NCI-H226 (cell line): ENCODE results near the gene PTPRQ.
"Not testable (repeated sequence)": the region's sequence is repeated elsewhere in the genome, so short reads cannot be mapped to it uniquely, and the experiment has no call there.

ENCODE experiments used
- DNase-seq: peaks from one replicate; pipeline ENCODE4 v3.0.0-alpha.2; 2015

Gene PTPRQ, protein sequence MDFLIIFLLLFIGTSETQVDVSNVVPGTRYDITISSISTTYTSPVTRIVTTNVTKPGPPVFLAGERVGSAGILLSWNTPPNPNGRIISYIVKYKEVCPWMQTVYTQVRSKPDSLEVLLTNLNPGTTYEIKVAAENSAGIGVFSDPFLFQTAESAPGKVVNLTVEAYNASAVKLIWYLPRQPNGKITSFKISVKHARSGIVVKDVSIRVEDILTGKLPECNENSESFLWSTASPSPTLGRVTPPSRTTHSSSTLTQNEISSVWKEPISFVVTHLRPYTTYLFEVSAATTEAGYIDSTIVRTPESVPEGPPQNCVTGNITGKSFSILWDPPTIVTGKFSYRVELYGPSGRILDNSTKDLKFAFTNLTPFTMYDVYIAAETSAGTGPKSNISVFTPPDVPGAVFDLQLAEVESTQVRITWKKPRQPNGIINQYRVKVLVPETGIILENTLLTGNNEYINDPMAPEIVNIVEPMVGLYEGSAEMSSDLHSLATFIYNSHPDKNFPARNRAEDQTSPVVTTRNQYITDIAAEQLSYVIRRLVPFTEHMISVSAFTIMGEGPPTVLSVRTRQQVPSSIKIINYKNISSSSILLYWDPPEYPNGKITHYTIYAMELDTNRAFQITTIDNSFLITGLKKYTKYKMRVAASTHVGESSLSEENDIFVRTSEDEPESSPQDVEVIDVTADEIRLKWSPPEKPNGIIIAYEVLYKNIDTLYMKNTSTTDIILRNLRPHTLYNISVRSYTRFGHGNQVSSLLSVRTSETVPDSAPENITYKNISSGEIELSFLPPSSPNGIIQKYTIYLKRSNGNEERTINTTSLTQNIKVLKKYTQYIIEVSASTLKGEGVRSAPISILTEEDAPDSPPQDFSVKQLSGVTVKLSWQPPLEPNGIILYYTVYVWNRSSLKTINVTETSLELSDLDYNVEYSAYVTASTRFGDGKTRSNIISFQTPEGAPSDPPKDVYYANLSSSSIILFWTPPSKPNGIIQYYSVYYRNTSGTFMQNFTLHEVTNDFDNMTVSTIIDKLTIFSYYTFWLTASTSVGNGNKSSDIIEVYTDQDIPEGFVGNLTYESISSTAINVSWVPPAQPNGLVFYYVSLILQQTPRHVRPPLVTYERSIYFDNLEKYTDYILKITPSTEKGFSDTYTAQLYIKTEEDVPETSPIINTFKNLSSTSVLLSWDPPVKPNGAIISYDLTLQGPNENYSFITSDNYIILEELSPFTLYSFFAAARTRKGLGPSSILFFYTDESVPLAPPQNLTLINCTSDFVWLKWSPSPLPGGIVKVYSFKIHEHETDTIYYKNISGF (N-terminal part only)

DNA sequence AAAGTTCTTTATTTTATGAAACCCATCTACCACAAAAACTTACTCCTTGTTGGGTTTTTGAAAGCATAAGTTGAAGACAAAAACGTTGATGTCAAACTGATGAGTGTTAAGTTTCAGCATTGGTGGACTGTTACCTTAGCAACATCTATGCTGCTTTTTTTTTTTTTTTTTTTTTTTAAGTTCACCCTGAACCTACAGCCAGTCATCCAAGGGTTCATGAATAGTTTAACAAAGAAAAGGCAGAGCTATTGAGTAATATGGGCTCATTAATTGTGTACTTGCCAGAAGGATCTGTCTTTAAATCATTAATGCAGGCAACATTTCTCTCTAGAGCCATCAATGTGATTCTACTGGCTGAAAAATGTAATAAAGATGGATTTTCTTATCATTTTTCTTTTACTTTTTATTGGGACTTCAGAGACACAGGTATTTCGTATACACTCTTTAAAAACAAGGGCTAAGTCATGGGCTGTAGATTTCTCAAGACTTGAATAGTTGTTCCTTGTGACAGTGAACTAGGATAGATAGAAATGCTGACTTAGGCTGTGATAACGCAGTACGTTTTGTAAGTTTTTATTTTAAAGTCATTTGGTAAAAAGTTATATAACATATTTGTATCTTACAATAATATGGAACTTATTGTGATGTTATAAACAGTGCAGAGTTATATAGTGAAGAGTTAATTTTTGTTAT lies at the start of gene PTPRQ:
PTPRQ (plus strand) TSS at position 262 of the 693 bp plus-strand sequence; CDS start at position 373, 111 bp downstream.
- DNase-seq, result peak; percentile 14

GRCh38 chr12:80400571-80400991 lies 43.5 kb upstream of the PTPRQ start:
- DNase-seq, result no peak

DNA sequence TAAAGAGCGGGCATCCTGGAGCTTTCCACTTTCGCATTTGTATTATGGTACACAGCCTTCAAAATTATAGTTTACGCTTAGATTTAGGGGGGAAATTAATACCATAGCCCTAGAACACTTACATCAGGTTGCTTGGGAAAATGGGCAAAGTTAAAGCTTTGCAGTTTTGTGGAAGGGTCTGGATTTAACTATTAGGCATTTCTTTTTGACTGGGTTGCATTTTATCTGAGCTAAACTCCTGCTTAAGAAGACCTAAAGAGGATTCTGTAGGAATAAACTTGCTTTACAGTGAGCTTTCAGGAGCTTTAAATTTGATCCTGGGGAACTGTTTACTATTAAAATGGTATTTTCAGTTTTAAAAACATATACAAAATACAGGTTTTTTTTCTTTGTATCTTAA lies 42.8 kb upstream of the PTPRQ start:
- DNase-seq, result no peak

GRCh38 chr12:80404629-80405028 lies 39.4 kb upstream of the PTPRQ start:
- no peak for DNase-seq

DNA sequence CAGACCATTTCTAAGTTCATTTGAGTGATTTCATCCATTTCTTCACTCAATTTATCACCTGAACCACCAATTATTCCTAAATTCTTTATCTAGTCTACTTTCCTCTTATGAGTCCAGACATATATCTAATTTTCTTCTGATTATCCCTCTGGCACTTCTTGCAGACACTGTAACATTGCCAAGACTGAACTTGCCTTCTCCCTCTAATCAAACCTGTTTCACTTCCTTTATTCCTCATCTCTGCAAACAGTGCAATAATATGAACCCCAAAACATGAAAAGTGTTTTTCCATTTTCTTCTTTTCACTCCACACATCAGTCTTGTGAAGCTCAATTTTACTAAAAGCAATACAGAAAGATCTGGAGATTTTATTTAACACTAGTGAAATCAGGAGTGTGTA lies 37.8 kb upstream of the PTPRQ start:
- no peak for DNase-seq

GRCh38 chr12:80411787-80412186 lies 32.2 kb upstream of the PTPRQ start:
- DNase-seq, result no peak

- peak; percentile 23 for DNase-seq
These were observed 31.6 kb upstream of the PTPRQ start for GRCh38 chr12:80412343-80412953.

GRCh38 chr12:80413462-80413861 lies 30.6 kb upstream of the PTPRQ start:
- no peak for DNase-seq

GRCh38 chr12:80415466-80415865 lies 28.6 kb upstream of the PTPRQ start:
- DNase-seq, result no peak

GRCh38 chr12:80419644-80420043 lies 24.4 kb upstream of the PTPRQ start:
- DNase-seq, result no peak

DNA sequence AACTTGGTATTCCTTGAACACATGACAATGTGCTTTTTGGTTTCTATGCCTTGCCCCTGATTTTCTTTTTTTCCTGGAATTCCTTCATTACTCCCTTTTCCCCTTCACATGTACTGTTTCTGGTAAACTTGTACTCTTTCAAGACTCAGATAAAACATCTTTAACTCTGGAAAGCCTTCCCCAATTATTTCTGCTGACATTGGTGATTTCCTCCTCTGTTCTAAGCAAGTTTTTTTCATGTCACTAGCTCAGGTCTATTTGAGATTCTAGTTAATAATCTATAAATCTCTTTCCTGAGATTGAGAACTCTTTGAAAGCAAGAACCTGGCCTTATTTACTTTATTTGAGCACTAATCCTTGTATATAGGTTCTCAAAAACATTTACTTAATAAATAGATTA lies 24.0 kb upstream of the PTPRQ start:
- DNase-seq, result no peak

- peak; percentile 58 for DNase-seq
These were observed 21.5 kb upstream of the PTPRQ start for GRCh38 chr12:80422550-80422949.

DNA sequence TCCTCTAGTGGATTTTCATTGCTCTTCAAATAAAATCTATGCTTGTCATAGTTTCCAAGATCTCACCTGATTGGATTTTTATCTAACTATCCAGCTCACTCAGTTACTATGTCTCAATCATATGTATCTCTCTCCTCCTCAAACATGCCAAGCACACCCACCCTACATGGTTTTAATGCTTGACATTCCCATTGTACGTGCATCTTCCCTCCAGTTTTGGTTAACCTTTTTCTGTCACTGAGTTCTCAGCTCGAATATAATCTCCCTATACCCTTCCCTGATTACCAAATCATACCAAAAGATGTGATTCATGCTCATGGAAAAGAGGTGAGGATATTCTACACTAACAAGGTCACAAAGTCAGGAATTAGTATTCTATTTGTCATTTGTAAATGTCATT lies 12.0 kb upstream of the PTPRQ start:
- DNase-seq, result peak; percentile 71

DNA sequence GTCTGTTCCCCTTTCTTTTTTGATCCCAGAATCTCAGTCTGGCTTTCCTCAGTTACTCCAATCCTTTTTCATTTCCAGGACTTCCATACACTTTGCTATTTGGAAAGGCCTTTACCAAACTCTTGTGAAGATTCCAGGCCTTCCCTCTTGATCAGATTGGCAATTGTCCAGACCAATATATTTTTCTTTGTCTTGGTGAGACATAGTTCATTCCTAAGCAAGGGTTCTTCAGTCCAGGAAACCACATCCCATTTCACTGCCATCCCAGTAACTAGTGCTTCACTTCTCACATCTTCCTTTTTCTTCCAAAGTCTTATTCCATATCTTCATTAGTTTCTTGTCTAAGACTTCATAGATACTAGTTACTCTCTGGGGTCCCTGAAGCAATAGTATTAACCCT lies 2.1 kb upstream of the PTPRQ start:
- peak; percentile 90 for DNase-seq

DNA sequence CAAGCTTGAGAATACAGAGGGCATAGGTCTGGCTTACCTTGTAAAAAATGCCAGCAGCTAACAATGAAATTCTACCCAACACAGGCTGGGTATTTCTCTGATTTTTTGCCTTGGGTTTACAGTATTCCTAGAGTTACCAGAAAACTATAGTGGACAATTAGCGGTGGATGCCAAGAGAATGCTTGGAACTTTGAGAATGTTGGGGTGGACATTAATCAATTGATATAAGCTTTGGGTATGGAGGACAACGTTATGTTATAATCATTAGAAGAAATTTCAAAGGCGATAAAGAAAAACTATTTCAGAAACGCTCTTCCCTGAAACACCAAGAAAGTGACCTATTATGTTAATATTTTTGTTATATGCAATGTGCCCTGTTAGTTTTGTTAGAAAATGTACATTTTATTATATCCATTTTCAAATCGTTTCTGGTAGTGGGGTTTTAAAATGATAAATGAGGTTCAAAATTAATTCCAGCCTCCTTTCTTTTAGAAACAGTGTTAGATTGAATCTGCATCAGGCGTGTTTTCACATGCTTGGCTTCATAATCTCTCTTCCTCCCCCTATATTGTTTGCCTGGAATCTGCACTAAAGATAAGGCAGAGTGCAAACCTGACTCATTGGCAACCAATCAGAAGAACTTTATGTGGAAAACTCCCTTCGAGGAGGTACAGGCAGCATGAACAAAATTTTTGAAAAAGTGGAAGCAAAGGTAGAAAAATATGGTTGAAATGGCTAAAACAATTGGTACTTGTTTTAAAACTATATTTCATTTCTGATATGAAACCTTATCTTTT lies 1.4 kb upstream of the PTPRQ start:
- DNase-seq, result peak; percentile 97

DNA sequence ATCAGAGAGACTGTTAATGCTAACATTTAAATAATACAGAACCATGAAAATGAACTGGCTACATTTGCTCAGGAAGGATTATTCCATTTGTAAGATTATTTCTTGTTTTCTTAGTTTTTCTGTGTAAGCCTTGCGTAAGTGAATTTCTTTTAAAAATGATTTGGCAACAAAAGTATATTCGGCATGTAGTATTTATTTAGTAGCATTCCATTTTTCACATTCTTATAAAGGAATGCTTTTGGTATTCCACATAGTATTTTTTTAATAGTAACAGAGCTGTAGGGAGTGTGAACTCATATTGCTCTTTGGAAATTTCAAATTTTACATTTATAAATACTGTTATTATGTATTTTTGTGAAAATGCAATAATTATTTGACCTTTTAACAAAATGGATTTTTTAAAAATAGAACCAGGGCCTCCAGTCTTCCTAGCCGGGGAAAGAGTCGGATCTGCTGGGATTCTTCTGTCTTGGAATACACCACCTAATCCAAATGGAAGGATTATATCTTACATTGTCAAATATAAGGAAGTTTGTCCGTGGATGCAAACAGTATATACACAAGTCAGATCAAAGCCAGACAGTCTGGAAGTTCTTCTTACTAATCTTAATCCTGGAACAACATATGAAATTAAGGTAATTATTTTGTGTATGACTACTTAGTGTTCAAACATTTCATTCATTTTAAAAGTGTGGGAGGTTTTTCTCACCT lies 1.2 kb downstream of the PTPRQ start:
- peak; percentile 19 for DNase-seq

DNA sequence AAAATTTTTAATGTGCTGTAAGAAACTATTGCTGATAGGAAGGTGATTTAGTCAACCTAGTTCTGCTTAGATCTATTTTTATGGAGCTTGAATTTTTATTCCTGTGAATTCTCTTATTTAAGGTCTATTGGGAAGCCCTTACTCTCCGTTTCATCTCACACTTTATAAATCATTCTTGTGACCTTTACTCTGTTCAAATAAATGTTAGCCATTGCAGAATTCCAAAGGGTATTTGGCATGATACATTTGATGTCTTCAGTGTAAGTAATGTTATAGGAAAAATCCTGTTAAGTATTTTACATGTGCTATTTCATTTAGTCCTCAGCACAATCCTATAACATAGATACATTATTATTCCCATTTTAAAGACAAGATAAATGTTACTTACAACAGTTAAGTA lies 12.5 kb downstream of the PTPRQ start:
- no peak for DNase-seq

- DNase-seq, result no peak
These were observed 16.9 kb downstream of the PTPRQ start for GRCh38 chr12:80460972-80461371.

GRCh38 chr12:80461851-80462250 lies 17.8 kb downstream of the PTPRQ start:
- not testable (repeated sequence) for DNase-seq

DNA sequence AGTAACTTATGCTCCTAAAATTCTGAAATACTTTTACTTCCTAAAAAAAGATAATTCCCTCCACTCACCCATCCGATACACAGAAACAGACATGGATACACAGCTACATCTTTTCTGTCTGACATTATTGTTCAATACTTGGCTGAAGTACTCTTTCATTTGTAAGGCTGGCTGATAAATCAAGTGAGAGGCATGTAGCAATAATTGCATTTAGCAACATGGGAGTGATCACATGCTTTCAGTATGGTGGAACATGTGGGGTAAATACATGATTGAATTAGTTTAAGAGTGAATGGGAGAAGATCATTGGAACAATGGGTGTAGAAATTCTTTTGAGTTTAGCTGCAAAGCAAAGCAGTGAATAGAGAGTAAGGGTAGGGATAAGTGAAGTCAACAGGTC lies 25.6 kb downstream of the PTPRQ start:
- no peak for DNase-seq
